ENCODE data around the gene TSPAN18. TPM values are rescaled to one million over a fixed set of nuclear protein-coding genes. Genes with fewer than 3 reads are reported as not detected.
A peak's percentile ranks its signal among the peaks of the same experiment; 100 is the strongest.

TSPAN18 gene
- total RNA-seq, 2 donors from 2014 or later: 3.4 to 13.4 TPM

- peaks cover 18% of the 10 kb centered on the region for H3K4me1 ChIP-seq
- intact Hi-C loops (cut with DNase I): no loop called here
Measured at GRCh38 chr11:44945666-44946065, 218.9 kb downstream of the TSPAN18 start.

GRCh38 chr11:44946263-44946662, 219.5 kb downstream of the TSPAN18 start:
- intact Hi-C loops (cut with DNase I): no loop called here
- H3K36me3 ChIP-seq: no peaks in the 10 kb centered on the region
- no peaks in the 10 kb centered on the region for H3K9me3 ChIP-seq
- no peak overlapping the region for H3K27ac ChIP-seq
- TF ChIP-seq CTCF (IDR thresholded peaks at IDR 0.05): no peak
- H3K4me3 ChIP-seq: no peak overlapping the region
- H3K4me1 ChIP-seq: peaks cover 18% of the 10 kb centered on the region
- no peaks in the 10 kb centered on the region for H3K27me3 ChIP-seq
- peak overlapping the region in 1 of 2 donors; percentile 8 for H3K9ac ChIP-seq (ENCODE audit: low read depth in 2 of 2, low read length in 2 of 2)
- DNase-seq: peak; percentile 37

More at GRCh38 chr11:44945666-44946065, 218.9 kb downstream of the TSPAN18 start:
- H3K9ac ChIP-seq (ENCODE audit: low read depth in 2 of 2, low read length in 2 of 2): no peak overlapping the region
- no peak for DNase-seq
- no peaks in the 10 kb centered on the region for H3K9me3 ChIP-seq
- H3K36me3 ChIP-seq: no peaks in the 10 kb centered on the region
- no peak overlapping the region for H3K4me3 ChIP-seq
- H3K27me3 ChIP-seq: no peaks in the 10 kb centered on the region
- no peak for TF ChIP-seq CTCF (IDR thresholded peaks at IDR 0.05)
- H3K27ac ChIP-seq: no peak overlapping the region

- Histone ChIP-seq H3K4me1 (peaks cover 18% of the 10 kb centered on the region), H3K9ac (ENCODE audit: low read depth in 2 of 2, low read length in 2 of 2) (no peak overlapping the region), H3K27me3 (no peaks in the 10 kb centered on the region), H3K9me3 (no peaks in the 10 kb centered on the region), H3K4me3 (no peak overlapping the region), H3K27ac (no peak overlapping the region), H3K36me3 (no peaks in the 10 kb centered on the region)
- intact Hi-C loops (cut with DNase I): no loop called here
- TF ChIP-seq CTCF (IDR thresholded peaks at IDR 0.05): no peak
- DNase-seq: no peak
Measured at GRCh38 chr11:44947114-44947513, 220.4 kb downstream of the TSPAN18 start.

GRCh38 chr11:44948155-44948554, 221.4 kb downstream of the TSPAN18 start:
- Histone ChIP-seq H3K27me3 (no peaks in the 10 kb centered on the region), H3K36me3 (no peaks in the 10 kb centered on the region), H3K9me3 (no peaks in the 10 kb centered on the region), H3K27ac (no peak overlapping the region), H3K4me3 (no peak overlapping the region), H3K4me1 (peaks cover 19% of the 10 kb centered on the region), H3K9ac (ENCODE audit: low read depth in 2 of 2, low read length in 2 of 2) (no peak overlapping the region)
- TF ChIP-seq CTCF (IDR thresholded peaks at IDR 0.05): no peak
- no peak for DNase-seq
- intact Hi-C loops (cut with DNase I): no loop called here

GRCh38 chr11:44949160-44950030, 222.6 kb downstream of the TSPAN18 start:
- Histone ChIP-seq H3K27ac (peak overlapping the region; percentile 95), H3K4me3 (peak overlapping the region; percentile 83), H3K4me1 (peaks cover 8% of the 10 kb centered on the region), H3K9me3 (no peaks in the 10 kb centered on the region), H3K9ac (ENCODE audit: low read depth in 2 of 2, low read length in 2 of 2) (peak overlapping the region; percentile 88 to 95), H3K27me3 (no peaks in the 10 kb centered on the region), H3K36me3 (no peaks in the 10 kb centered on the region)
- intact Hi-C loops (cut with DNase I): no loop called here
- peak; percentile 47 for TF ChIP-seq CTCF (IDR thresholded peaks at IDR 0.05)
- peak; percentile 72 for DNase-seq

Measured in colonic mucosa (tissue), 4 donors.